GM13976 (cell line): ENCODE data around the gene THUMPD3.

Experiments
- DNase-seq: peaks from one replicate; pipeline ENCODE4 v3.0.0; 2012; ENCODE audit warnings: low spot score
- in situ Hi-C: fragments of 300-500 bp; cut with MboI; formaldehyde crosslinking; loops from one replicate; pipeline ENCODE4 v1.12.0; 2022; ENCODE audit warnings: low sequenced_read_pairs, mixed read lengths, inconsistent platforms; ENCODE audit not compliant: unreplicated experiment
- TF ChIP-seq, protein P1 (sequence below): IDR thresholded peaks from 2 replicates; pipeline ENCODE4 v1.5.1; 2012; ENCODE audit warnings: borderline replicate concordance, mild to moderate bottlenecking; ENCODE audit not compliant: insufficient read depth; ENCODE audit errors: extremely low read depth, missing control alignments, control extremely low read depth

Gene THUMPD3, protein sequence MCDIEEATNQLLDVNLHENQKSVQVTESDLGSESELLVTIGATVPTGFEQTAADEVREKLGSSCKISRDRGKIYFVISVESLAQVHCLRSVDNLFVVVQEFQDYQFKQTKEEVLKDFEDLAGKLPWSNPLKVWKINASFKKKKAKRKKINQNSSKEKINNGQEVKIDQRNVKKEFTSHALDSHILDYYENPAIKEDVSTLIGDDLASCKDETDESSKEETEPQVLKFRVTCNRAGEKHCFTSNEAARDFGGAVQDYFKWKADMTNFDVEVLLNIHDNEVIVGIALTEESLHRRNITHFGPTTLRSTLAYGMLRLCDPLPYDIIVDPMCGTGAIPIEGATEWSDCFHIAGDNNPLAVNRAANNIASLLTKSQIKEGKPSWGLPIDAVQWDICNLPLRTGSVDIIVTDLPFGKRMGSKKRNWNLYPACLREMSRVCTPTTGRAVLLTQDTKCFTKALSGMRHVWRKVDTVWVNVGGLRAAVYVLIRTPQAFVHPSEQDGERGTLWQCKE

GRCh38 chr3:9362731-9363530, at the start of gene THUMPD3:
Gene THUMPD3 (plus strand): TSS chr3:9363054. CDS start chr3:9365069, 2,015 bp downstream.
- peak; percentile 89 for DNase-seq
- in situ Hi-C loops = no loop called here
- TF ChIP-seq, protein P1, sequence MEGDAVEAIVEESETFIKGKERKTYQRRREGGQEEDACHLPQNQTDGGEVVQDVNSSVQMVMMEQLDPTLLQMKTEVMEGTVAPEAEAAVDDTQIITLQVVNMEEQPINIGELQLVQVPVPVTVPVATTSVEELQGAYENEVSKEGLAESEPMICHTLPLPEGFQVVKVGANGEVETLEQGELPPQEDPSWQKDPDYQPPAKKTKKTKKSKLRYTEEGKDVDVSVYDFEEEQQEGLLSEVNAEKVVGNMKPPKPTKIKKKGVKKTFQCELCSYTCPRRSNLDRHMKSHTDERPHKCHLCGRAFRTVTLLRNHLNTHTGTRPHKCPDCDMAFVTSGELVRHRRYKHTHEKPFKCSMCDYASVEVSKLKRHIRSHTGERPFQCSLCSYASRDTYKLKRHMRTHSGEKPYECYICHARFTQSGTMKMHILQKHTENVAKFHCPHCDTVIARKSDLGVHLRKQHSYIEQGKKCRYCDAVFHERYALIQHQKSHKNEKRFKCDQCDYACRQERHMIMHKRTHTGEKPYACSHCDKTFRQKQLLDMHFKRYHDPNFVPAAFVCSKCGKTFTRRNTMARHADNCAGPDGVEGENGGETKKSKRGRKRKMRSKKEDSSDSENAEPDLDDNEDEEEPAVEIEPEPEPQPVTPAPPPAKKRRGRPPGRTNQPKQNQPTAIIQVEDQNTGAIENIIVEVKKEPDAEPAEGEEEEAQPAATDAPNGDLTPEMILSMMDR = no peak

- TF ChIP-seq, protein P1 = no peak
- no peak for DNase-seq
- in situ Hi-C loops = no loop called here
Measured at GRCh38 chr3:9314796-9315195, 48.1 kb upstream of the THUMPD3 start.

GRCh38 chr3:9316881-9317361, 45.9 kb upstream of the THUMPD3 start:
- TF ChIP-seq, protein P1 = no peak
- DNase-seq = no peak
- in situ Hi-C loops = no loop called here

- no peak for DNase-seq
- in situ Hi-C loops = no loop called here
- TF ChIP-seq, protein P1 = no peak
Measured at GRCh38 chr3:9322780-9323179, 40.1 kb upstream of the THUMPD3 start.

DNA sequence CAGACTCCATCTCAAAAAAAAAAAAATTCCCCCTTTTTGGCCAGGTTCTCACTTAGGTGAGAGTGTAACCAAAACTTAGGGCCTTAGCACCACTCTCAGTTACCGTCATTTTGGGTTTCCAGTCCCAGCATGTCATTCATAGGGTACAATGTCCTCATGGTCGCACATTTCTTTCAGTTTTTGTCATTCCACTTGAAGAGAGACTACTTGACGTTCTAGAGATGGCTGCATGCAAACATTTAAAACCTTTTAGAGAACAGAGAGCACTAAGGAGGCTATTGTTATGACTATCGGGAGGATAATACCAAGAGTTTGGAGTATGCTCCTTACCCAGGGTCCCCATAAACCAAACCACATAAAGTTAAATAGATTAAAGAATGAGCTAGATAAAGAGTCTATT, 37.9 kb upstream of the THUMPD3 start:
- TF ChIP-seq, protein P1 = no peak
- in situ Hi-C loops = no loop called here
- DNase-seq = no peak

DNA sequence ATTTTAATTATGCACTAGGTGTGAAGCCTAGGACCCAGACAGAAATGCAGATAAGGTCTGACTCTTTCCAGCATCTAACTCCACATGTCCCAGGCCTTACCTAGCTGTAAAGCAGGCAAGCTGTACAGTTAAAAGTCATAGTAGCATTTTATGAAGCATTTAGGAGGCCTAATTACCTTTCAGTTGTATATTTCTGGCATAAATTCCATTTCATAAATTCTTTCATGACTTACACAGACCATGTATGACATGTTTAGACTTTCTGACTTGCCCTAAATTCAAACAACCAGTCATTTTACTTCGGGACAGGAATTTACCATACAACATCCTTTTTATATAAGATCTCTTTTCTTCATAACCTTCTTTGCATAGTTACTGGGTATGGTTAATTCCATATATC, 35.3 kb upstream of the THUMPD3 start:
- TF ChIP-seq, protein P1 = no peak
- DNase-seq = no peak
- in situ Hi-C loops = no loop called here
